ENCODE data around the gene FOXO6.

Gene FOXO6

GRCh38 chr1:41379738-41380130 lies 18.5 kb downstream of the FOXO6 start:
- WGBS, 2 donors (ENCODE audit: extremely low coverage in 2 of 2, insufficient read length in 2 of 2, insufficient replicate concordance in 1 of 2), result no CpG with 5 or more reads among the region's 6 CpGs
- no peak overlapping the region for H3K4ac ChIP-seq (ENCODE audit: low read length)
- H3K27me3 ChIP-seq (ENCODE audit: control insufficient read depth in 3 of 3, insufficient read depth in 3 of 3, low read depth in 1 of 3, low read length in 3 of 3), result peaks cover 16 to 92% (median 51%) of the 10 kb centered on the region in 3 experiments
- no peak overlapping the region for H2BK12ac ChIP-seq (ENCODE audit: low read length)
- no peaks in the 10 kb centered on the region for H3K79me1 ChIP-seq (ENCODE audit: low read depth, low read length)
- H3K23ac ChIP-seq (ENCODE audit: low read depth, low read length, poor library complexity), result peak overlapping the region; percentile 44
- no peak for DNase-seq (ENCODE audit: low spot score)
- peak overlapping the region; percentile 2 for H3K9ac ChIP-seq (ENCODE audit: low read depth, low read length, poor library complexity)
- no peak overlapping the region for H2BK15ac ChIP-seq (ENCODE audit: low read length)
- peak overlapping the region; percentile 80 for H2AK5ac ChIP-seq (ENCODE audit: low read depth, low read length)
- no peak overlapping the region for H4K91ac ChIP-seq (ENCODE audit: low read depth, low read length, poor library complexity)
- no peak overlapping the region for H2BK5ac ChIP-seq (ENCODE audit: low read length)
- no peak overlapping the region for H3K4me3 ChIP-seq (ENCODE audit: low read length in 2 of 2)
- no peaks in the 10 kb centered on the region for H3K9me3 ChIP-seq (replicated peaks in 1 of 2; ENCODE audit: control insufficient read depth in 2 of 2, insufficient read depth in 1 of 2, low read depth in 1 of 2, low read length in 2 of 2)
- no peaks in the 10 kb centered on the region for H3K36me3 ChIP-seq (replicated peaks in 1 of 2; ENCODE audit: control insufficient read depth in 2 of 2, insufficient read depth in 2 of 2, low read length in 2 of 2)
- peak overlapping the region; percentile 52 for H3K18ac ChIP-seq (ENCODE audit: low read length)
- no peak overlapping the region for H3K14ac ChIP-seq (ENCODE audit: low read length)
- H3K4me1 ChIP-seq (ENCODE audit: control insufficient read depth in 2 of 2, insufficient read depth in 1 of 2, low read depth in 1 of 2, low read length in 2 of 2), result peaks cover 0 to 6% of the 10 kb centered on the region in 2 donors
- no peak overlapping the region for H4K8ac ChIP-seq (ENCODE audit: low read depth, low read length)
- H3K27ac ChIP-seq (replicated peaks; ENCODE audit: low read length), result no peak overlapping the region
- no peak overlapping the region for H3K4me2 ChIP-seq (ENCODE audit: insufficient read depth, low read length, poor library complexity, severe bottlenecking)
- no peak overlapping the region for H2AFZ ChIP-seq (ENCODE audit: low read length)
- H2BK120ac ChIP-seq (ENCODE audit: low read depth, low read length), result no peak overlapping the region

- Histone ChIP-seq H2BK5ac (ENCODE audit: low read length) (no peak overlapping the region), H3K4ac (ENCODE audit: low read length) (no peak overlapping the region), H2AK5ac (ENCODE audit: low read depth, low read length) (peak overlapping the region; percentile 56), H3K23ac (ENCODE audit: low read depth, low read length, poor library complexity) (no peak overlapping the region), H3K27me3 (ENCODE audit: control insufficient read depth in 3 of 3, insufficient read depth in 3 of 3, low read depth in 1 of 3, low read length in 3 of 3) (peaks cover 16 to 96% (median 55%) of the 10 kb centered on the region in 3 experiments), H2AFZ (ENCODE audit: low read length) (no peak overlapping the region), H3K4me1 (ENCODE audit: control insufficient read depth in 2 of 2, insufficient read depth in 1 of 2, low read depth in 1 of 2, low read length in 2 of 2) (peaks cover 0 to 6% of the 10 kb centered on the region in 2 donors), H2BK12ac (ENCODE audit: low read length) (no peak overlapping the region), H3K4me3 (ENCODE audit: low read length in 2 of 2) (no peak overlapping the region), H3K9me3 (replicated peaks in 1 of 2; ENCODE audit: control insufficient read depth in 2 of 2, insufficient read depth in 1 of 2, low read depth in 1 of 2, low read length in 2 of 2) (no peaks in the 10 kb centered on the region), H3K9ac (ENCODE audit: low read depth, low read length, poor library complexity) (no peak overlapping the region), H4K8ac (ENCODE audit: low read depth, low read length) (no peak overlapping the region), H3K27ac (replicated peaks; ENCODE audit: low read length) (no peak overlapping the region), H4K91ac (ENCODE audit: low read depth, low read length, poor library complexity) (no peak overlapping the region), H3K18ac (ENCODE audit: low read length) (no peak overlapping the region), H3K79me1 (ENCODE audit: low read depth, low read length) (no peaks in the 10 kb centered on the region), H2BK120ac (ENCODE audit: low read depth, low read length) (no peak overlapping the region), H3K4me2 (ENCODE audit: insufficient read depth, low read length, poor library complexity, severe bottlenecking) (no peak overlapping the region), H2BK15ac (ENCODE audit: low read length) (no peak overlapping the region), H3K36me3 (replicated peaks in 1 of 2; ENCODE audit: control insufficient read depth in 2 of 2, insufficient read depth in 2 of 2, low read length in 2 of 2) (no peaks in the 10 kb centered on the region), H3K14ac (ENCODE audit: low read length) (no peak overlapping the region)
- WGBS, 2 donors (ENCODE audit: extremely low coverage in 2 of 2, insufficient read length in 2 of 2, insufficient replicate concordance in 1 of 2), result no CpG with 5 or more reads among the region's 2 CpGs
- DNase-seq (ENCODE audit: low spot score), result no peak
Observed at GRCh38 chr1:41380195-41380594, 19.0 kb downstream of the FOXO6 start.

- peak overlapping the region; percentile 60 for H2AK5ac ChIP-seq (ENCODE audit: low read depth, low read length)
- H2BK12ac ChIP-seq (ENCODE audit: low read length), result peak overlapping the region; percentile 86
- H4K91ac ChIP-seq (ENCODE audit: low read depth, low read length, poor library complexity), result no peak overlapping the region
- peak overlapping the region; percentile 82 for H3K23ac ChIP-seq (ENCODE audit: low read depth, low read length, poor library complexity)
- peak overlapping the region; percentile 98 for H4K8ac ChIP-seq (ENCODE audit: low read depth, low read length)
- peak overlapping the region; percentile 75 for H2AFZ ChIP-seq (ENCODE audit: low read length)
- H3K4me2 ChIP-seq (ENCODE audit: insufficient read depth, low read length, poor library complexity, severe bottlenecking), result peak overlapping the region; percentile 91
- peak overlapping the region; percentile 92 for H3K18ac ChIP-seq (ENCODE audit: low read length)
- peak overlapping the region; percentile 63 for H3K9ac ChIP-seq (ENCODE audit: low read depth, low read length, poor library complexity)
- H3K4me1 ChIP-seq (ENCODE audit: control insufficient read depth in 2 of 2, insufficient read depth in 1 of 2, low read depth in 1 of 2, low read length in 2 of 2), result peaks cover 0 to 6% of the 10 kb centered on the region in 2 donors
- H3K36me3 ChIP-seq (replicated peaks in 1 of 2; ENCODE audit: control insufficient read depth in 2 of 2, insufficient read depth in 2 of 2, low read length in 2 of 2), result no peaks in the 10 kb centered on the region
- H3K9me3 ChIP-seq (replicated peaks in 1 of 2; ENCODE audit: control insufficient read depth in 2 of 2, insufficient read depth in 1 of 2, low read depth in 1 of 2, low read length in 2 of 2), result no peaks in the 10 kb centered on the region
- peaks cover 16 to 98% (median 65%) of the 10 kb centered on the region in 3 experiments for H3K27me3 ChIP-seq (ENCODE audit: control insufficient read depth in 3 of 3, insufficient read depth in 3 of 3, low read depth in 1 of 3, low read length in 3 of 3)
- peak overlapping the region in 1 of 2 donors; percentile 39 for H3K4me3 ChIP-seq (ENCODE audit: low read length in 2 of 2)
- DNase-seq (ENCODE audit: low spot score), result no peak
- peak overlapping the region; percentile 41 for H2BK15ac ChIP-seq (ENCODE audit: low read length)
- no peak overlapping the region for H2BK120ac ChIP-seq (ENCODE audit: low read depth, low read length)
- H3K14ac ChIP-seq (ENCODE audit: low read length), result no peak overlapping the region
- no peak overlapping the region for H3K4ac ChIP-seq (ENCODE audit: low read length)
- H3K79me1 ChIP-seq (ENCODE audit: low read depth, low read length), result no peaks in the 10 kb centered on the region
- H2BK5ac ChIP-seq (ENCODE audit: low read length), result no peak overlapping the region
- H3K27ac ChIP-seq (replicated peaks; ENCODE audit: low read length), result no peak overlapping the region
- WGBS, 2 donors (ENCODE audit: extremely low coverage in 2 of 2, insufficient read length in 2 of 2, insufficient replicate concordance in 1 of 2), result 83% methylated on average over 1 of the region's 29 CpGs; no CpG with 5 or more reads in 1 of the 2 donors
Observed at GRCh38 chr1:41380979-41381691, 19.9 kb downstream of the FOXO6 start.

GRCh38 chr1:41381692-41382479 lies 20.7 kb downstream of the FOXO6 start:
- H2BK15ac ChIP-seq (ENCODE audit: low read length), result peak overlapping the region; percentile 41
- no peak overlapping the region for H3K27ac ChIP-seq (replicated peaks; ENCODE audit: low read length)
- no peak overlapping the region for H3K4ac ChIP-seq (ENCODE audit: low read length)
- H2BK120ac ChIP-seq (ENCODE audit: low read depth, low read length), result no peak overlapping the region
- no peak overlapping the region for H3K14ac ChIP-seq (ENCODE audit: low read length)
- H3K27me3 ChIP-seq (ENCODE audit: control insufficient read depth in 3 of 3, insufficient read depth in 3 of 3, low read depth in 1 of 3, low read length in 3 of 3), result peaks cover 16 to 98% (median 66%) of the 10 kb centered on the region in 3 experiments
- H2BK5ac ChIP-seq (ENCODE audit: low read length), result no peak overlapping the region
- peaks cover 0 to 6% of the 10 kb centered on the region in 2 donors for H3K4me1 ChIP-seq (ENCODE audit: control insufficient read depth in 2 of 2, insufficient read depth in 1 of 2, low read depth in 1 of 2, low read length in 2 of 2)
- H3K79me1 ChIP-seq (ENCODE audit: low read depth, low read length), result no peaks in the 10 kb centered on the region
- H4K8ac ChIP-seq (ENCODE audit: low read depth, low read length), result peak overlapping the region; percentile 98
- WGBS, 2 donors (ENCODE audit: extremely low coverage in 2 of 2, insufficient read length in 2 of 2, insufficient replicate concordance in 1 of 2), result no CpG with 5 or more reads among the region's 112 CpGs
- peak overlapping the region; percentile 92 for H3K18ac ChIP-seq (ENCODE audit: low read length)
- no peak for DNase-seq (ENCODE audit: low spot score)
- peak overlapping the region; percentile 73 for H3K9ac ChIP-seq (ENCODE audit: low read depth, low read length, poor library complexity)
- peak overlapping the region; percentile 91 for H3K4me2 ChIP-seq (ENCODE audit: insufficient read depth, low read length, poor library complexity, severe bottlenecking)
- peak overlapping the region; percentile 86 for H2BK12ac ChIP-seq (ENCODE audit: low read length)
- peak overlapping the region; percentile 82 for H3K23ac ChIP-seq (ENCODE audit: low read depth, low read length, poor library complexity)
- no peaks in the 10 kb centered on the region for H3K9me3 ChIP-seq (replicated peaks in 1 of 2; ENCODE audit: control insufficient read depth in 2 of 2, insufficient read depth in 1 of 2, low read depth in 1 of 2, low read length in 2 of 2)
- H3K4me3 ChIP-seq (ENCODE audit: low read length in 2 of 2), result peak overlapping the region in 1 of 2 donors; percentile 58
- H2AK5ac ChIP-seq (ENCODE audit: low read depth, low read length), result peak overlapping the region; percentile 60
- H3K36me3 ChIP-seq (replicated peaks in 1 of 2; ENCODE audit: control insufficient read depth in 2 of 2, insufficient read depth in 2 of 2, low read length in 2 of 2), result no peaks in the 10 kb centered on the region
- H4K91ac ChIP-seq (ENCODE audit: low read depth, low read length, poor library complexity), result no peak overlapping the region
- peak overlapping the region; percentile 75 for H2AFZ ChIP-seq (ENCODE audit: low read length)
